CD4-positive, alpha-beta T cell treated with Interferon gamma for 1 hour (primary cell): Measurements from ENCODE around the gene STC2.

Experiments
- DNase-seq: peaks from one replicate; pipeline ENCODE4 v3.0.0-alpha.2; 2020

STC2 gene

GRCh38 chr5:173311818-173312585 is 16.2 kb downstream of the STC2 start:
- no peak for DNase-seq

GRCh38 chr5:173310861-173311785 is 17.1 kb downstream of the STC2 start:
- DNase-seq = no peak

- DNase-seq = no peak
Observed at GRCh38 chr5:173310218-173310769, 17.9 kb downstream of the STC2 start.

GRCh38 chr5:173309731-173310130 is 18.5 kb downstream of the STC2 start:
- DNase-seq = no peak

- DNase-seq = no peak
Observed at GRCh38 chr5:173308226-173308625, 20.0 kb downstream of the STC2 start.

- DNase-seq = no peak
Observed at GRCh38 chr5:173307695-173308094, 20.5 kb downstream of the STC2 start.

- DNase-seq = no peak
Observed at GRCh38 chr5:173306695-173307094, 21.5 kb downstream of the STC2 start.

GRCh38 chr5:173304591-173304988 is 23.6 kb downstream of the STC2 start:
- no peak for DNase-seq

- no peak for DNase-seq
Observed at GRCh38 chr5:173303878-173304590, 24.2 kb downstream of the STC2 start.

GRCh38 chr5:173302546-173303155 is 25.6 kb downstream of the STC2 start:
- DNase-seq = no peak

GRCh38 chr5:173301695-173302545 is 26.3 kb downstream of the STC2 start:
- DNase-seq = no peak

GRCh38 chr5:173300389-173301047 is 27.7 kb downstream of the STC2 start:
- DNase-seq = no peak

- DNase-seq = no peak
Observed at GRCh38 chr5:173299820-173300219, 28.4 kb downstream of the STC2 start.

- DNase-seq = no peak
Observed at GRCh38 chr5:173298213-173298926, 29.8 kb downstream of the STC2 start.

- no peak for DNase-seq
Observed at GRCh38 chr5:173297813-173298212, 30.4 kb downstream of the STC2 start.

GRCh38 chr5:173296737-173297676 is 31.2 kb downstream of the STC2 start:
- DNase-seq = no peak

GRCh38 chr5:173295796-173296195 is 32.4 kb downstream of the STC2 start:
- no peak for DNase-seq

GRCh38 chr5:173294673-173295320 is 33.4 kb downstream of the STC2 start:
- DNase-seq = no peak
